Subcutaneous abdominal adipose tissue (tissue), 5 donors: ENCODE measurements around the gene UBXN10.
A peak's percentile ranks its signal among the peaks of the same experiment; 100 is the strongest.

Experiments used
- H3K27ac ChIP-seq: one replicate; pipeline ENCODE4 v1.7.0; 2013; ENCODE audit warnings: low read depth, mild to moderate bottlenecking, inconsistent platforms, low read length, moderate library complexity
- H3K27me3 ChIP-seq, 5 donors: one replicate each; pipeline ENCODE4 v1.7.0; 2013; ENCODE audit warnings: low read length in 5 of 5, inconsistent platforms in 1 of 5; ENCODE audit not compliant: control insufficient read depth in 5 of 5, insufficient read depth in 4 of 5
- H3K36me3 ChIP-seq, 5 donors: one replicate each; pipeline ENCODE4 v1.7.0; 2013; ENCODE audit warnings: low read length in 5 of 5; ENCODE audit not compliant: control insufficient read depth in 5 of 5, insufficient read depth in 5 of 5
- H3K4me1 ChIP-seq, 5 donors: one replicate each; pipeline ENCODE4 v1.7.0; 2013; ENCODE audit warnings: low read length in 5 of 5, mild to moderate bottlenecking in 3 of 5, moderate library complexity in 1 of 5; ENCODE audit not compliant: control insufficient read depth in 5 of 5, insufficient read depth in 5 of 5
- H3K4me3 ChIP-seq, 5 donors: one replicate each; pipeline ENCODE4 v1.7.0; 2013; ENCODE audit warnings: low read length in 5 of 5, low read depth in 1 of 5
- H3K9ac ChIP-seq, 5 donors: one replicate each; pipeline ENCODE4 v1.7.0; 2013; ENCODE audit warnings: low read length in 5 of 5, mild to moderate bottlenecking in 4 of 5, moderate library complexity in 3 of 5
- H3K9me3 ChIP-seq, 5 donors: one replicate each; pipeline ENCODE4 v1.7.0; 2013; ENCODE audit warnings: low read length in 5 of 5; ENCODE audit not compliant: control insufficient read depth in 5 of 5
- donor health status: healthy.
- donor health status: healthy.
- donor health status: healthy.
- donor health status: healthy.
- donor health status: healthy.

The UBXN10 gene

GRCh38 chr1:20189664-20190063, 3.8 kb downstream of the UBXN10 start:
- no peaks in the 10 kb centered on the region for H3K9me3 ChIP-seq
- peaks cover 12 to 40% (median 20%) of the 10 kb centered on the region in 5 donors for H3K27me3 ChIP-seq
- peaks cover 1 to 30% (median 20%) of the 10 kb centered on the region in 5 donors for H3K4me1 ChIP-seq
- H3K36me3 ChIP-seq: no peaks in the 10 kb centered on the region
- no peak overlapping the region for H3K27ac ChIP-seq
- H3K4me3 ChIP-seq: no peak overlapping the region
- H3K9ac ChIP-seq: no peak overlapping the region

- Histone ChIP-seq H3K9me3 (no peaks in the 10 kb centered on the region), H3K4me3 (no peak overlapping the region), H3K36me3 (no peaks in the 10 kb centered on the region), H3K4me1 (peaks cover 0 to 32% (median 20%) of the 10 kb centered on the region in 5 donors), H3K27ac (no peak overlapping the region), H3K27me3 (peaks cover 5 to 32% (median 18%) of the 10 kb centered on the region in 5 donors), H3K9ac (no peak overlapping the region)
Measured at GRCh38 chr1:20190256-20191160, 4.6 kb downstream of the UBXN10 start.

GRCh38 chr1:20191266-20191825, 5.5 kb downstream of the UBXN10 start:
- Histone ChIP-seq H3K4me3 (no peak overlapping the region), H3K36me3 (no peaks in the 10 kb centered on the region), H3K27me3 (peaks cover 2 to 26% (median 14%) of the 10 kb centered on the region in 5 donors), H3K9me3 (no peaks in the 10 kb centered on the region), H3K27ac (no peak overlapping the region), H3K4me1 (peaks cover 0 to 26% (median 13%) of the 10 kb centered on the region in 5 donors), H3K9ac (no peak overlapping the region)

GRCh38 chr1:20192364-20192763, 6.5 kb downstream of the UBXN10 start:
- H3K27ac ChIP-seq: no peak overlapping the region
- H3K9me3 ChIP-seq: no peaks in the 10 kb centered on the region
- H3K9ac ChIP-seq: no peak overlapping the region
- H3K4me3 ChIP-seq: no peak overlapping the region
- H3K27me3 ChIP-seq: peaks cover 0 to 19% (median 7%) of the 10 kb centered on the region in 5 donors
- H3K36me3 ChIP-seq: no peaks in the 10 kb centered on the region
- peaks cover 0 to 23% (median 7%) of the 10 kb centered on the region in 5 donors for H3K4me1 ChIP-seq

GRCh38 chr1:20192871-20193411, 7.0 kb downstream of the UBXN10 start:
- Histone ChIP-seq H3K27me3 (peaks cover 0 to 13% (median 7%) of the 10 kb centered on the region in 5 donors), H3K4me1 (peaks cover 0 to 23% (median 7%) of the 10 kb centered on the region in 5 donors), H3K9me3 (no peaks in the 10 kb centered on the region), H3K36me3 (no peaks in the 10 kb centered on the region), H3K4me3 (no peak overlapping the region), H3K9ac (no peak overlapping the region), H3K27ac (no peak overlapping the region)

- H3K27ac ChIP-seq: no peak overlapping the region
- peaks cover 0 to 23% (median 7%) of the 10 kb centered on the region in 5 donors for H3K4me1 ChIP-seq
- no peak overlapping the region for H3K4me3 ChIP-seq
- H3K9me3 ChIP-seq: no peaks in the 10 kb centered on the region
- peaks cover 0 to 9% (median 2%) of the 10 kb centered on the region in 5 donors for H3K27me3 ChIP-seq
- H3K9ac ChIP-seq: no peak overlapping the region
- H3K36me3 ChIP-seq: no peaks in the 10 kb centered on the region
Measured at GRCh38 chr1:20194224-20194623, 8.3 kb downstream of the UBXN10 start.

- peaks cover 0 to 23% (median 7%) of the 10 kb centered on the region in 5 donors for H3K4me1 ChIP-seq
- no peak overlapping the region for H3K27ac ChIP-seq
- no peak overlapping the region for H3K9ac ChIP-seq
- no peaks in the 10 kb centered on the region for H3K9me3 ChIP-seq
- peak overlapping the region in 4 of 5 donors; percentile 6 to 52 (median 18) for H3K4me3 ChIP-seq
- no peaks in the 10 kb centered on the region for H3K36me3 ChIP-seq
- peaks cover 0 to 7% (median 2%) of the 10 kb centered on the region in 5 donors for H3K27me3 ChIP-seq
Measured at GRCh38 chr1:20194757-20195461, 9.0 kb downstream of the UBXN10 start.

- Histone ChIP-seq H3K27me3 (peaks cover 0 to 7% (median 2%) of the 10 kb centered on the region in 5 donors), H3K4me3 (no peak overlapping the region), H3K4me1 (peaks cover 0 to 23% (median 7%) of the 10 kb centered on the region in 5 donors), H3K36me3 (no peaks in the 10 kb centered on the region), H3K9ac (no peak overlapping the region), H3K27ac (no peak overlapping the region), H3K9me3 (no peaks in the 10 kb centered on the region)
Measured at GRCh38 chr1:20195462-20195780, 9.5 kb downstream of the UBXN10 start.

- peaks cover 0 to 5% (median 2%) of the 10 kb centered on the region in 5 donors for H3K27me3 ChIP-seq
- H3K4me3 ChIP-seq: no peak overlapping the region
- H3K36me3 ChIP-seq: no peaks in the 10 kb centered on the region
- H3K27ac ChIP-seq: no peak overlapping the region
- H3K4me1 ChIP-seq: peaks cover 0 to 13% (median 7%) of the 10 kb centered on the region in 5 donors
- no peaks in the 10 kb centered on the region for H3K9me3 ChIP-seq
- no peak overlapping the region for H3K9ac ChIP-seq
Measured at GRCh38 chr1:20197329-20197791, 11.5 kb downstream of the UBXN10 start.
